Activated naive CD8-positive, alpha-beta T cell treated with anti-CD3 and anti-CD28 coated beads, Interleukin-2, amount 50 U/mL, for 16 hours (primary cell): ENCODE results near the gene CNTNAP1.

Experiments used
- DNase-seq: peaks from one replicate; pipeline ENCODE4 v3.0.0-alpha.2; 2020; ENCODE audit warnings: low read depth, low spot score

CNTNAP1 gene

GRCh38 chr17:42685831-42686230 is 3.5 kb downstream of the CNTNAP1 start:
- DNase-seq, result no peak

DNA sequence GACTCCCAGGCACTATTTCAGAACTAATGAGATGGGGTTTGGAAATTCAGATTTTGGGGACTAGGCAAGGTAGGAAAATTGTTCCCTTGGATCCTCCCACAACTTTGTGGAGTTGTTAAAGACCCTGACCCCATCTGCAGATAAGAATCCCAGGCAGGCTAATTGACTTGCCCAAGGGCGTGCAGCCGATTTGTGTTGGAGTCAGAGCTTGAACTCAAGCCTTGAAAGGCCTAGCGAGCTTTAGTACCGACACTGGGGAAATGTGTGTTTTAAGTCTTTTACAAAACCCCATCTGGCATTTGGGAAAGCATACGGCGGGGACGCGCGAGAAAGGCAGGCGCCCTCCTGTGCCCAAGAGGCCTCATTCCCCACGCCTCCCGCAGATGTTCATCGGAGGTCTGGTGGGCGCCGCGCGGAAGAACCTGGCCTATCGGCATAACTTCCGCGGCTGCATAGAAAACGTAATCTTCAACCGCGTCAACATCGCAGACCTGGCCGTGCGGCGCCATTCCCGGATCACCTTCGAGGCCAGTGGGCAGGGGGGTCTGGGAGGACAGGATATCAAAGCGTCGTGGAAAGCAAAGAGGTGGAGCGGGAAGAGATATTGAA is 4.3 kb downstream of the CNTNAP1 start:
- no peak for DNase-seq

- DNase-seq, result no peak
Observed at GRCh38 chr17:42687707-42688320, 5.5 kb downstream of the CNTNAP1 start.

DNA sequence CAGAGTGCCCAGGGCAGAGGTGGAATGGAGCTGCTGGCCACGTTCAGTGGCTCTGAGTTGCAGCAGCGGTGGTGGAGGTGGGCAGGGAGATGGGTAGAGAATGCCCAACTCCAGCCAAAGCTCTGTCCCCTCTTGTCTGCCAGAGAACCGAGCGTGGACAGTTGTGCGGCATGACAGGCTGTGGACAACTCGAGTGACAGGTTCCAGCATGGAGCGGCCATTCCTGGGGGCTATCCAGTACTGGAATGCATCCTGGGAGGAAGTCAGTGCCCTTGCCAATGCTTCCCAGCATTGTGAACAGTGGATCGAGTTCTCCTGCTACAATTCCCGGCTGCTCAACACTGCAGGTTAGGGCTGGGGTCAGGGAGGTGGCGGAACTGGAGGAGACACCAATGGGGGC is 8.3 kb downstream of the CNTNAP1 start:
- DNase-seq, result no peak

DNA sequence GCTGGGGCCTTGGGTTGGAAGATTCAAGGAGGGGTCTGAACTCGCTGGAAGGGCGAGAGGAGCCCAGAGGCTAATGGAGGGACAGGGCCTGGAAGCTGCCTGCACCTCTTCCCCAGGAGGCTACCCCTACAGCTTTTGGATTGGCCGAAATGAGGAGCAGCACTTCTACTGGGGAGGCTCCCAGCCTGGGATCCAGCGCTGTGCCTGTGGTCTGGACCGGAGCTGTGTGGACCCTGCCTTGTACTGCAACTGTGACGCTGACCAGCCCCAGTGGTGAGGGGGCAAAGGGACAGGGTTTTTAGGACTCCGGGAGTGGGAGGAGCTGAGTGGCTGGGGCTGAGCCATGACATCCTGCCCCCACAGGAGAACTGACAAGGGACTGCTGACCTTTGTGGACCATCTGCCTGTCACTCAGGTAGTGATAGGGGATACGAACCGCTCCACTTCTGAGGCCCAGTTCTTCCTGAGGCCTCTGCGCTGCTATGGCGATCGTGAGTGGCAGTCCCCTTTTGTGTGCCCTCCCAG is 8.8 kb downstream of the CNTNAP1 start:
- DNase-seq, result no peak

GRCh38 chr17:42692489-42692888 is 10.2 kb downstream of the CNTNAP1 start:
- DNase-seq, result no peak

DNA sequence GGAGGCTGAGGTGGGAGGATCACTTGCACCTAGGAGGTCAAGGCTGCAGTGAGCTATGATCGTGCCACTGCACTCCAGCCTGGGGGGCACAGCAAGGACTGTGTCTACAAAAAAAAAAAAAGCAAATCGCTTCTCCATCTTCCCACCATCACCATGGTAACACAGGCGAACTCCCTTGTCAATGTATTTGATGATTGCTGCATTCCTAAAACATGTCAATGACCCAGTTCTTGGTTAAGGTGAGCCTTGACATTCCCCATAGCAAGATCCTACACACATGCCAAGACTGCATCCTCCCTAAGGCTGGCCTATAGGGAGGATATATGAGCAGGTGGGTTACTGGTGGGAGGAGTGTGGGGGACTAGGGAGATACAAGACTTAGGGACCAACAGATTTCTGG is 12.2 kb downstream of the CNTNAP1 start:
- no peak for DNase-seq

GRCh38 chr17:42695500-42695899 is 13.2 kb downstream of the CNTNAP1 start:
- DNase-seq, result no peak

- no peak for DNase-seq
Observed at GRCh38 chr17:42697108-42697811, 14.9 kb downstream of the CNTNAP1 start.

- DNase-seq, result no peak
Observed at GRCh38 chr17:42698736-42699414, 16.5 kb downstream of the CNTNAP1 start.

DNA sequence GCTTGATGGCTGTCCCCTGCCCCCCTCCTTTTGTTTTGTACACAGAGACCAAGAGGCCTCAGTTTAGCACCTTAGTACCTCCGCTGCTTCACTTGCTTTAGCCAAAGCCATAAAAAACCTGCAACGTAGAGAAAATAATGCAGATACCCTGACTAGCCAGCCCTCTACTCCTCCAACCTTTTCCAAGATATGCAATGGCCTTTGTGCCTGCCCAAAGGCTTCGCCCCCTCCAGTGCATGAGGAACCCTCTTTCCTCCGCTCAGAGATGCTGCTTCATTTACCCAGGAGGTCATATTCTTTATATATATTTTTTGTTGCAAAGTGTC is 17.0 kb downstream of the CNTNAP1 start:
- DNase-seq, result no peak

DNA sequence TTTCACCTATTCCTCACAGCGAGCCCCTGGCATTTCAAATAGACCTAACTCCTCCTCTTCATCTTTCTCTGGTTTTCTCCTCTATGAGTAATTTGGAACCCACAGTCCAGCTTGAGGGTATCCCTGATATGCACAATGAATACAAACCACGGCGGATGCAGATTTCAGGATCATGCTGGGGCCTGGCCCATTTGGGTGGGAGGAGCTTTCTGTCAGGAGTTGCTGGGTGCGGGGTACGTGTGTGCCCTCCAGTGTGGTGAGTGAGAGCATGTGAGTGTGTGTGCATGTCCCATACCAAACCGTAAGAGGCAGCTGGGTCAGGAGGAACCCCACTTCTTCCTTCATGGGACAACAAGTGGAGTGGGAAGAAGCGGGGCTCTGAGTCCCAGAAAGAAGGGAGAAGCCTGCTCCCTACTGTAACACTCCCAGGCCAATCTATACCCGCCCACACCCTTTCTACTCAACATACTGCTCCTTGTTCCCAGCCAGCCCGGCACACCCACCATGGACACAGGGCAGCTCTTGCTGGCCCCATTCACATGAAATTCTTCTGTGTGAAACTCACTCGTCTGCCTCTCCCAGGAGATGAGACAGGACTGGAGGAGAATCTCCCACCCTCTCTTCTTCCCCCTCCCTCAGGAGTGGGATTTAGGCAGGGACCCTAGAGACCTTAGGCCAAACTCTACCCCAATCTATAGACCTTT is 18.4 kb downstream of the CNTNAP1 start:
- DNase-seq, result no peak

GRCh38 chr17:42702446-42702845 is 20.1 kb downstream of the CNTNAP1 start:
- DNase-seq, result no peak

- DNase-seq, result no peak
Observed at GRCh38 chr17:42704490-42704836, 22.1 kb downstream of the CNTNAP1 start.

DNA sequence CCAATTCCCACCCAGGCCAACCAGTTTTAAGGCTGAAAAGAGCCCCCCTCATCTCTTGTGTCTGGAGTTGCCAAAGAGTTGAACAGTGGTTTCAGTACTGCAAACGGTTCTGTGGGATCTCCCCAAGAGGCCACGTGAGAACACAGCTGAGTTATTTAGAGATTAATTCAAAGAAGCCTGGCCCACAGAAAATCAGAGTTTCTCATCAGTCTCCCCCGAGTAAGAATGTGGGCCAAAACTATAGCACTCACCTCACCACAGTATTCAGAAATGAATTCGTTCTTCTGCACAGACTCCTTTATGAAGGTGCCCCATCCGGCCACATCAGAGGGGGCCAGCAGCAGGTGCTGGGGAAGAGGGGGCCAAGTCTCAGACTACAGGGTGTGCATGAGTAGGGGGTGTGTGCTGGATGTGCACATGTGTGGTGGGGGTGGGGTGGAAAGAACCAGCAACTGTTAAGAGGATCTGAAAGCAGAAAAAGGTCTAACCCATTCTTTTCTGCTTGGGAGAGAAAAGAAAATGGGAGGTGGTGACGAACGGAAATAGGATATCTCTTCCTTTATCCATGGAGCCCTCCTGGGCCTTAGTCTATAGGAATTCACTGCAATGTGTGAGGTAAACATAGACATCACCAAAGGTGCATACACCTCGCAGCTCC is 22.6 kb downstream of the CNTNAP1 start:
- DNase-seq, result no peak

GRCh38 chr17:42706732-42707131 is 24.4 kb downstream of the CNTNAP1 start:
- no peak for DNase-seq

GRCh38 chr17:42708588-42708987 is 26.3 kb downstream of the CNTNAP1 start:
- DNase-seq, result no peak

GRCh38 chr17:42709561-42709960 is 27.2 kb downstream of the CNTNAP1 start:
- DNase-seq, result no peak

GRCh38 chr17:42720996-42721583 is 38.8 kb downstream of the CNTNAP1 start:
- DNase-seq, result no peak

DNA sequence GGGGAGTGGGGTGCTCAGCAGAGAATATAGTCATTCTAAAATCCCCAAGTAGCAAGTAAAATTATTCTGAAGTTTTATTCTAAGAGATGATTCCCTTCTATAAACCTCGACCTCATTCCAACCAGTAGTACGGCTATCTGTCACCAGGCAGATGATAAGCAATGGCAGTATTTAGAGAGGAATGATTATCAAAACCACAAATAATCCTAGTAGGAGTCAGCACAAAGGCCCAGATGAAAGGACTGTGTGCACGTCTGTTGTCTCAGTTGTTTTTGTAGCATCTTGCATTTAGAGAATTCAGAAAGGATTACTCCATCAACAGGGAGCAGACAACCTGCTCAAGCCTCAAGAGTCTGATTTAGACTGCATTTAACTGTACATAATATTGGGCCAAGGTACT is 41.3 kb downstream of the CNTNAP1 start:
- no peak for DNase-seq

DNA sequence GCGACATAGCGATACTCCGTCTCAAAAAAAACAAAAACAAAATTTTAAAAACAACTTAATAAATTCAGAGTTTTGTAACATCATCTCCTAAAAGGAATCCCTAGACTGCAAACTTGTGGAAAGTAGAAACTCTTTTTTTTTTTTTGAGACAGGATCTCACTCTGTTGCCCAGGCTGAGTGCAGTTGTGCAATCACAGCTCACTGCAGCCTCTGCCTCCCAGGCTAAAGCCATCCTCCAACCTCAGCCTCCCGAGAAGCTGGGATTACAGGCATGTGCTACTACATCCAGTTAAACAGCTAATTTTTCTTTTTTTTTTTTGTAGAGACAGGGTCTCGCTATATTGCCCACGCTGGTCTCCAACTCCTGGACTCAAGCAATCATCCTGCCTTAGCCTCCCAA is 42.8 kb downstream of the CNTNAP1 start:
- DNase-seq, result no peak
